Measurements from ENCODE around the gene GLIS1.

GLIS1 gene

DNA sequence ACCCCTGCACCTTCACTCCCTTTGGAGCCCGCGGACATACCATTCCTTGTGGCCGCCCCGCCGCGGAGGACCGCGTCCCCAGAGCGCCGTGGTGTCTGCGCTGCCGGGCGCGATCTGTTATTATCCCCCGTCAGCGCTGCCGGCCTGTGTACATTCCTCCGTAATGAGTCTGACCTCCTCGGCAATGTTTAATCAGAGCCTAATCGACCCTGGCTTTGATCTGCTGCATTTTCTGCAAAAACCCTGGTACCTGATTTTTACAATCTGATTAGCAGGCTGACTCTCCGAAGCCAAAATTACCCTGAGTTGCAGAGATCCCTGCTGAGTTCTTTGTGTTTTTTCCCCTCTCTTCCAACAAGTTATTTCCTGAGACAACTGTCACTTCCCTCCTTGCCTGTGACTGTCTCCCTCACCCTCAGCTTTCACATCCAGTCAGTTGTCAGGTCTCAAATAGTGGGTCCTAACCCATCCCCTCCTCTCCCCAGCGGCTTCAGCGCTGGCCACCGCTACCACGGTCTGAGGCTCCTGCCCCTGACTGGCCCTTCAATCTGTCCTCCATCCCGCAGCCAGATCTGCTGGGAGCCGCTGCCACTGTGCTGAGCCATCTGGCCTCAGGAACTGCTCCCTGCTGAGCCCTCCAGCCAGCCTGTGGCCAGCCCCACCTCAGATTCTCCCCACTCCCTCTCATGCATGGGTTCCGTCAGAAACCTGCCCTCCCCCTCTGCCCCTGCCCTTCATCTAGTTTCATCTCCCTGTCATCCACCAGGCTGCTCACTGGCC lies 53.5 kb downstream of the GLIS1 start:
- DNase-seq (ENCODE audit: low read depth, low spot score), result no peak
- no peak overlapping the region for H3K4me3 ChIP-seq (ENCODE audit: low read length)

DNA sequence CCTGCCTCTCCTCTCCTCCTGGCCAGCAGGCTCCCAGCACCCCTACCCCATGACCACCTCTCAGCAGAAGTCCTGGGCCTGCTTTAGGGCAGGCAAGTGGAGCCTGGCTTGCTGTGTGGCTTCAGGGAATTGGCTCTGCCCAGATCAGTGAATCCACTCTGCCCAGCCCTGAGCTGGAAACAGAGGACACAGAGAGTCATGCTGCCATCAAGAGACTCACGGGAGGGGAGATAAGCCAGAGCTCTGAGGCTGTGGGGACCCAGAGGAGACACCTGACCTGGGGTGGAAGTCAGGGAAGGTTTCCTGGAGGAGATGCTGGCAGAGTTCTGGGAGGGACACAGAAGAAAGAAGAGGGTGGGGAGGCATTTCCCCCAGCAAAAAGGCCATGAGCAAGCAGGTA lies 54.2 kb downstream of the GLIS1 start:
- no peak overlapping the region for H3K4me3 ChIP-seq (ENCODE audit: low read length)
- DNase-seq (ENCODE audit: low read depth, low spot score), result no peak

- DNase-seq (ENCODE audit: low read depth, low spot score), result no peak
- H3K4me3 ChIP-seq (ENCODE audit: low read length), result no peak overlapping the region
Measured at GRCh38 chr1:53683986-53684740, 54.8 kb downstream of the GLIS1 start.

DNA sequence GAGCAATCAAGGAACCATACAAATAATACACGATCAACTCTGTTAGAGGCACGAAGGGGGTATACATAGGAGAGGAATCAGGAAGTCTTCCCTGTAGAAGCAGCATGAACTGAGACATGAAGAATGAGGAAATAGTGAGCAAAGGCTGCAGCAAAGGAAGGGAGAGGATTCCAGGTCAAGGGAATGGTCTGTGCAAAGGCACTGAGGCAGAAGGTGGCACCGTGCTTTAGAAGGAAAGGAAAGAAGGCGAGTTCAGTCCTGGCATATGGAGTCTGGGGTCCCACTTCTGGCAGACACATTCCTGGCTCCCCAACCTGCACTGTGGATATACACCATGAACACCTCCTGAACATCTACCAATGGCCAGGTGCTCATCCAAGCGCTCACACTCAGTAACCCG lies 56.1 kb downstream of the GLIS1 start:
- H3K4me3 ChIP-seq (ENCODE audit: low read length), result no peak overlapping the region

GRCh38 chr1:53681977-53682685 lies 56.8 kb downstream of the GLIS1 start:
- DNase-seq (ENCODE audit: low read depth, low spot score), result peak; percentile 60
- peak overlapping the region; percentile 25 for H3K4me3 ChIP-seq (ENCODE audit: low read length)

More for the DNA sequence above, 56.1 kb downstream of the GLIS1 start:
- no peak for DNase-seq (ENCODE audit: low read depth, low spot score)

GRCh38 chr1:53681351-53681976 lies 57.5 kb downstream of the GLIS1 start:
- DNase-seq (ENCODE audit: low read depth, low spot score), result peak; percentile 48
- peak overlapping the region; percentile 25; the same call in 1 of the 2 replicates for H3K4me3 ChIP-seq (ENCODE audit: low read length)

- no peak overlapping the region for H3K4me3 ChIP-seq (ENCODE audit: low read length)
- DNase-seq (ENCODE audit: low read depth, low spot score), result no peak
Measured at GRCh38 chr1:53680868-53681267, 58.1 kb downstream of the GLIS1 start.

DNA sequence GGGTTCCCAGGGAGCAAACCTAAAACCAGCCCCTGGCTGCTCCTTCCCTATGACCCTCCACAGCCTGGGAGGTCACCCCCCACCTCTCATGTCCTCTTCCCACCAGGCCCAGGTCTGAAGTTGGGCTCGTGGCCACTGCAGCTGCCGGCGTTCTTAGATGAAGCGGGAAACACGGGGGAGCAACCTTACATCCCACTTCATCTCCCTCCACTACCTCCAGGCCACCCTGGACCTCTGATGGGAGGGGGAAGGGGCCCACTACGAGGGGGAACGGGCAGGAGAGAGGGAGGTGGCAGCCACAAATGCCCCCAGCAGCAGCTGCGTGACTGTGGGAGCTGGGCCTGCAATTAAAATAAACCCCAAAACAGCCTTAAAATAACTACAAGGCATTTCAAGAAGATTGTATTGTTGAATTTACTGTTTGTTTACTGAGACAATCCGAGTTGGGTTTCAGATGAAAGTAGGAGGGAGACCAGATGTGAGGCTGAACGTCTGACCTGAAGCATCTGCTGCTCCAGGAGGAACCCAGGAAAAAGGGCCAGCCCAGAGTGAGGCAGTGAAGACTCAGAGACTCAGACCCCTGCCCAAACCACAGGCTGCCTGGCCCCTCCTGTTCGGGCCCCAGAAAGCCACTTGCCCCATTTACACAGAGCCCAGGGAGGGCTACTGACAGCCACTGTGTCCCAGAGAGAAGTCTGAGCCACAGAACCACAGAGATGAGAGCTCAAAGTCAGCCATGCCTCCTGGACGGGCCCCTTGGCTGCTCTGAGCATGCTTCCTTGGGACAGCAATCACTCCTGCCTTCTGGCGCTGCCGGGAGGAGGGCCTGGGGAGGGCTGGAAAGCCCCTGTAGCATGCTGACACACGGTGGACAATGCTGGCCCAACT lies 59.8 kb downstream of the GLIS1 start:
- no peak overlapping the region for H3K4me3 ChIP-seq (ENCODE audit: low read length)
- no peak for DNase-seq (ENCODE audit: low read depth, low spot score)

- no peak for DNase-seq (ENCODE audit: low read depth, low spot score)
- no peak overlapping the region for H3K4me3 ChIP-seq (ENCODE audit: low read length)
Measured at GRCh38 chr1:53678507-53678906, 60.5 kb downstream of the GLIS1 start.

DNA sequence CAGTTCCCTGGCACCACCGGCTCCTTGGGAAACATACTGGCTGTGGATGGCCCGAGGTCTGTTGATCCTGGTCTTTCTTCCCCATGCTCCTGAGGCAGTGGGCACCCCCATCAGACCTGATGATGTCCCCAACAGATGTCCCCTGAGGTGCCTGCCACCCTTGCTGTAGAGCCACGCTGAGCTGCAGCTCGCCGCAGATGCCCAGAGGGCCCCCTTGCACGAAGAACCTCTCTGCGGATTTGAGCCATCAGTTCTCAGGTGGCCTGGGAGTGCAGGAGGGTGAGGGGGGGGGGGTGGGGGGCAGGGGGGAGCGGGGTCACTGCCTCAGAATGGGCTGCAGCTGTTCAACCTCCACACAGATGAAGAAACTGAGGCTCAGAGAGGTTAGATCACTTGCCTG lies 60.9 kb downstream of the GLIS1 start:
- DNase-seq (ENCODE audit: low read depth, low spot score), result no peak

DNA sequence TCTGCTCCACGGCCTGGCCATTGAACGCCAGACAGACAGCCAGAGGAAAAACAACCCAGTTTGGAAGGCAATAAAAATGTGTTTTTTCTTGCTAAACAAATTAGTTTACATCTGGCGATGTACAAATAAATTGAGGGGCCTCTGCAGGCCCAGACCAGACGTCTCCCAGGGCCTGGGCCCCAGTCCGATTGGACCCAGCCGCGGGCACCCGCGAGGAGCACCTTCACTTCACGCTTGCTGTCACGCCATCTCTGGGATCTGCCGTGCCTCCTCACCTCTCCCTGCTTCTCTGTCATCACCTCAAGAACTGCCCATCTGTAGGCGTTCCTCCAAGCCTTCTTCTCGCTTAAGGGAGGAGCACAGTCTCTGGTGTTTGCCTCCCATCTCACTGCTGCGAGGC lies 61.5 kb downstream of the GLIS1 start:
- DNase-seq (ENCODE audit: low read depth, low spot score), result no peak
- no peak overlapping the region for H3K4me3 ChIP-seq (ENCODE audit: low read length)

More for the DNA sequence above, 60.9 kb downstream of the GLIS1 start:
- no peak overlapping the region for H3K4me3 ChIP-seq (ENCODE audit: low read length)

DNA sequence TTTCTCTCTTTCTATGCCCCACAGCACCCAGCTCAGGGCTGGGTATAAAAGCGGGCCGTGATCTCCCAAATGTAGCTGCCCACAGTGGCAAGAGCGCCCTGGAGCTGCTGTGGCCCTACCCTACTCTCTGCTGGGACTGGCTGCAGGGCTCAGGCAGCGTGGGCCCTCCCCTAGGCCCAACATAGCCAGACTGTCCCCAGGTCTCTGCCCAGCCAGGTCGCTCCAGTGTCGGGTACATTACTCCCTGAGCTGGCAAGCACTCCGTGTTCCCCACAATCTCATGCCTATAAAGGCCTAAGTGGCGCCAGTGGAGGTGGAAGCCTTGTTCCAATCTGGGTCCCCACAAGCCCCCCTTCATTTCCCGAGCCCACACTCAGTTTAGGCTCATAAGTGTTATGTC lies 66.2 kb downstream of the GLIS1 start:
- no peak for DNase-seq (ENCODE audit: low read depth, low spot score)

GRCh38 chr1:53672243-53672642 lies 66.7 kb downstream of the GLIS1 start:
- no peak overlapping the region for H3K4me3 ChIP-seq (ENCODE audit: low read length)
- no peak for DNase-seq (ENCODE audit: low read depth, low spot score)

More for the DNA sequence above, 66.2 kb downstream of the GLIS1 start:
- H3K4me3 ChIP-seq (ENCODE audit: low read length), result no peak overlapping the region

DNA sequence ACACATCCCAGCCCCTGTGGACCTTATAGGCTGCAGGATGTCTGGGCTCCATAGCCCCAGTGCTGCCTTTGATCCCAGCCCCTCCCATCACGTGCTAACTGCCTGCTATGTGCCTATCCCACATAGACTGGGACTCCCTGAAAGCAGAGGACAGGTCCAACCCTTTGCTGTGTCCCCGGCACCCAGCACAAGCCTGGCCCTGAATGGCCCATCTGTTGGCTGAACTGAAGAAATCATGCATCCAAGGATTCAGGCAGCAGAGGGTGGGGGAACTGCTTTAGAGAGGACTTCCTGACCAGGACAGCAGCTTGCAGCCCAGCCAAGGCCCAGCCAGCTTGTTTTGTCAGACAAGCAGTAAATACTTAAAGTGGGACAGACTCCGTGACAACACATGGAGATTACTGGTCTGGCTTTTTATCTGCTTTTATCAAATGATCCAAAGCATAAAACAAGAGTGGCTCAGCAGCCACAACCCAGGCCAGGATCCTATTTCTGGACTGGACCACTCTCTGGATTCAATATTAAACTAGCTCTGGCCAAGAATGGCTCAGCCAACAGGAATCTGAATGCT lies 69.3 kb downstream of the GLIS1 start:
- no peak for DNase-seq (ENCODE audit: low read depth, low spot score)
- H3K4me3 ChIP-seq (ENCODE audit: low read length), result no peak overlapping the region

GRCh38 chr1:53666566-53666965 lies 72.4 kb downstream of the GLIS1 start:
- H3K4me3 ChIP-seq (ENCODE audit: low read length), result no peak overlapping the region
- DNase-seq (ENCODE audit: low read depth, low spot score), result no peak

DNA sequence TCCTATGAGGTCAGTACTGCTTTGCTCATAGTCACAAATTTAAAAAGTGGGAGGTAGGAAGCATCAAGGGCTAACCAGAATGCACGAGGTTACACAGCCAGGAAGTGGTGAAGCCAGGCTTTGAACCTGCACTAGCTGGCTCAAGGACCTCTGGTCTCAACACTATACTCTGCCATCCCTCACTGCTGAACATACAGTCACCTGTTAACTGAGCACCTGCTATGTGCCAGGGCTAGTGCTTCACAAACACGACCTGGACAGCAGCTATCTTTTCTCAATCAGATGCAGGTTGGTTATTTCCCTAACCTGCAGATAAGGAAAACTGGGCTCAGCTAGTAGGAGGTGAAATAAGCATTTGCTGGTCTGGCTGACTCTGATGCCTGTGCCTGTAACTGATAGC lies 73.0 kb downstream of the GLIS1 start:
- no peak for DNase-seq (ENCODE audit: low read depth, low spot score)
- H3K4me3 ChIP-seq (ENCODE audit: low read length), result no peak overlapping the region

- no peak overlapping the region for H3K4me3 ChIP-seq (ENCODE audit: low read length)
- no peak for DNase-seq (ENCODE audit: low read depth, low spot score)
Measured at GRCh38 chr1:53663529-53664300, 75.2 kb downstream of the GLIS1 start.

- no peak overlapping the region for H3K4me3 ChIP-seq (ENCODE audit: low read length)
- no peak for DNase-seq (ENCODE audit: low read depth, low spot score)
Measured at GRCh38 chr1:53662951-53663350, 76.0 kb downstream of the GLIS1 start.

Data from Jurkat, Clone E6-1 (cell line).